Heart left ventricle (tissue), 13 donors: ENCODE measurements around the gene ARHGEF12.

Experiments
- POLR2A ChIP-seq, 2 donors: fragments of 450-650 bp; IDR thresholded peaks; one replicate each; pipeline ENCODE4 v1.6.1; 2017; ENCODE audit warnings: antibody characterized with exemption in 2 of 2, mild to moderate bottlenecking in 2 of 2, moderate library complexity in 2 of 2
- TF ChIP-seq, protein P1 (sequence below), 12 donors: fragments of 200-600 bp; sonication (generic) in 4 of 12; IDR thresholded peaks; one replicate each; pipeline versions ENCODE4 v1.5.0 to v1.8.0; 2018 to 2022; ENCODE audit warnings: antibody characterized with exemption in 12 of 12, mild to moderate bottlenecking in 5 of 12
- donor health status: ischemic (EF 13 %, LVEDD 7.1; RV severe dilation, severe dysfunction).
- donor health status: DM: no; HTN: yes; CAD: no.
- donor health status: DM: no; HTN: no; CAD: no.
- donor health status: ischemic (EF 25% LVEDD 6.9; RV normal size, moderate dysfunction).
- donor health status: ischemic (EF 25% LVEDD 5.7; RV mildly dilated, moderate dysfunction).
- donor health status: ischemic (EF 35%, LVEDD 5.7; RV mildly dilated, moderate dysfunction).
- donor health status: nonischemic (EF 11% LVEDD 7.7; RV severe dilation, severe dysfunction).
- donor health status: DM: yes; HTN: yes; CAD: no.
- donor health status: PGD.
- donor health status: ischemic (EF 29% LVEDD 5.4; RV normal size, mild dysfunction).
- donor health status: nonischemic (EF 23%, LVEDD 6.1; RV moderate dilation, normal function).

DNA sequence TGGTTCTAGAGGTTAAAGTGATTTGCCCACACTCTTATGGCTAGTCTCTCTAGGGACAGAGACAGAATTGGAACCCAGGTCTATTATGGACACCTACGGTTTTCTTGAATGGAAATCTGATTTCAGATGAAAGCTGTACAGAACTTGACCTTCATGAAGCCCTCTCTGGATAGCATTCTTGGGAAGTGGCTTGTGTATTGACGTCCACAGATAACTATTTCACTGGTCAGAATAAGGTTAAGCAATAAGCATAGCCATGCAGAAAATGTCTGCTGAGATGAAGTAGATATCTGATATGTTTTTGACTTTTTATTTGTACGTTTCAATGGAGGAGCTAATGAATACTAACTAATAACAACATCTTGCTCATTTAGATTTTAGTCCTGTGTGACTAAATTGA lies 10.0 kb upstream of the ARHGEF12 start:
- TF ChIP-seq, protein P1, sequence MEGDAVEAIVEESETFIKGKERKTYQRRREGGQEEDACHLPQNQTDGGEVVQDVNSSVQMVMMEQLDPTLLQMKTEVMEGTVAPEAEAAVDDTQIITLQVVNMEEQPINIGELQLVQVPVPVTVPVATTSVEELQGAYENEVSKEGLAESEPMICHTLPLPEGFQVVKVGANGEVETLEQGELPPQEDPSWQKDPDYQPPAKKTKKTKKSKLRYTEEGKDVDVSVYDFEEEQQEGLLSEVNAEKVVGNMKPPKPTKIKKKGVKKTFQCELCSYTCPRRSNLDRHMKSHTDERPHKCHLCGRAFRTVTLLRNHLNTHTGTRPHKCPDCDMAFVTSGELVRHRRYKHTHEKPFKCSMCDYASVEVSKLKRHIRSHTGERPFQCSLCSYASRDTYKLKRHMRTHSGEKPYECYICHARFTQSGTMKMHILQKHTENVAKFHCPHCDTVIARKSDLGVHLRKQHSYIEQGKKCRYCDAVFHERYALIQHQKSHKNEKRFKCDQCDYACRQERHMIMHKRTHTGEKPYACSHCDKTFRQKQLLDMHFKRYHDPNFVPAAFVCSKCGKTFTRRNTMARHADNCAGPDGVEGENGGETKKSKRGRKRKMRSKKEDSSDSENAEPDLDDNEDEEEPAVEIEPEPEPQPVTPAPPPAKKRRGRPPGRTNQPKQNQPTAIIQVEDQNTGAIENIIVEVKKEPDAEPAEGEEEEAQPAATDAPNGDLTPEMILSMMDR (IDR thresholded peaks at IDR 0.05) = no peak
- no peak for TF ChIP-seq POLR2A (IDR thresholded peaks at IDR 0.05)
